CD8-positive, alpha-beta memory T cell (primary cell): Measurements from ENCODE around the gene P2RY13. TPM values are rescaled to one million over a fixed set of nuclear protein-coding genes. Genes with fewer than 3 reads are reported as not detected.

Source experiments
- CTCF ChIA-PET: fragments of 350-600 bp; sonication (Branson Sonifier 250); formaldehyde crosslinking; loops from one replicate; lab custom pipeline; 2021; ENCODE audit warnings: antibody characterized with exemption; lab: Charles Lee
- POLR2A ChIA-PET: fragments of 350-600 bp; sonication (Branson Sonifier 250); formaldehyde crosslinking; loops from one replicate; lab custom pipeline; 2021; ENCODE audit warnings: antibody characterized with exemption; lab: Charles Lee
- DNase-seq, 5 donors: peaks; one replicate each; pipeline versions ENCODE4 v3.0.0 to v3.0.0-alpha.2; 2020 to 2022; ENCODE audit warnings: mixed read lengths in 1 of 5
- H3K27ac ChIP-seq: one replicate; pipeline ENCODE4 v1.7.0; 2013; ENCODE audit warnings: low read depth, mild to moderate bottlenecking, low read length, moderate library complexity
- H3K27me3 ChIP-seq: 2 replicates; pipeline ENCODE4 v1.7.0; 2013; ENCODE audit warnings: low read length, mild to moderate bottlenecking; ENCODE audit not compliant: insufficient read depth, poor library complexity, severe bottlenecking
- H3K36me3 ChIP-seq: 2 replicates; pipeline ENCODE4 v1.7.0; 2013; ENCODE audit warnings: mild to moderate bottlenecking, low read length, moderate library complexity; ENCODE audit not compliant: insufficient read depth
- H3K4me1 ChIP-seq: 2 replicates; pipeline ENCODE4 v1.7.0; 2013; ENCODE audit warnings: mild to moderate bottlenecking, low read length, moderate library complexity; ENCODE audit not compliant: insufficient read depth
- H3K4me3 ChIP-seq: 2 replicates; pipeline ENCODE4 v1.7.0; 2013; ENCODE audit warnings: mild to moderate bottlenecking, low read length
- H3K9me3 ChIP-seq: 2 replicates; pipeline ENCODE4 v1.7.0; 2013; ENCODE audit warnings: mild to moderate bottlenecking, low read length
- H3K27ac Mint-ChIP-seq, 8 donors: one replicate each; pipeline ENCODE4 v1.8.0; 2020 to 2021; ENCODE audit warnings: mixed read lengths in 8 of 8, mild to moderate bottlenecking in 6 of 8, inconsistent platforms in 3 of 8, moderate library complexity in 3 of 8
- H3K27me3 Mint-ChIP-seq, 2 donors: one replicate each; pipeline ENCODE4 v1.8.0; 2020 to 2021; ENCODE audit warnings: mixed read lengths in 2 of 2, mild to moderate bottlenecking in 1 of 2, moderate library complexity in 1 of 2
- H3K36me3 Mint-ChIP-seq, 3 donors: one replicate each; pipeline ENCODE4 v1.8.0; 2020 to 2021; ENCODE audit warnings: mixed read lengths in 3 of 3, inconsistent platforms in 1 of 3, mild to moderate bottlenecking in 1 of 3
- H3K4me1 Mint-ChIP-seq, 3 donors: one replicate each; pipeline ENCODE4 v1.8.0; 2020 to 2021; ENCODE audit warnings: mixed read lengths in 3 of 3, inconsistent platforms in 1 of 3, mild to moderate bottlenecking in 1 of 3
- H3K4me3 Mint-ChIP-seq, 7 donors: one replicate each; pipeline ENCODE4 v1.8.0; 2020 to 2021; ENCODE audit warnings: mixed read lengths in 7 of 7, mild to moderate bottlenecking in 6 of 7, moderate library complexity in 4 of 7, inconsistent platforms in 2 of 7
- H3K9me3 Mint-ChIP-seq, 5 donors: one replicate each; pipeline ENCODE4 v1.8.0; 2020 to 2022; ENCODE audit warnings: mixed read lengths in 5 of 5, mild to moderate bottlenecking in 3 of 5, moderate library complexity in 2 of 5, inconsistent platforms in 1 of 5
- polyA plus RNA-seq: library from polyadenylated mRNA; unstranded; fragments of 300-500 nt; fragmentation: Illumina TruSeq; gene quantifications from one replicate; pipeline ENCODE4 v1.2.3, GENCODE V29; 2021
- total RNA-seq, 2 experiments: library from RNA; stranded (reverse); gene quantifications; one replicate each; pipeline ENCODE4 v1.2.3, GENCODE V29; 2021

The P2RY13 gene
- total and polyA plus RNA-seq, 3 experiments from 2014 or later: not detected

DNA sequence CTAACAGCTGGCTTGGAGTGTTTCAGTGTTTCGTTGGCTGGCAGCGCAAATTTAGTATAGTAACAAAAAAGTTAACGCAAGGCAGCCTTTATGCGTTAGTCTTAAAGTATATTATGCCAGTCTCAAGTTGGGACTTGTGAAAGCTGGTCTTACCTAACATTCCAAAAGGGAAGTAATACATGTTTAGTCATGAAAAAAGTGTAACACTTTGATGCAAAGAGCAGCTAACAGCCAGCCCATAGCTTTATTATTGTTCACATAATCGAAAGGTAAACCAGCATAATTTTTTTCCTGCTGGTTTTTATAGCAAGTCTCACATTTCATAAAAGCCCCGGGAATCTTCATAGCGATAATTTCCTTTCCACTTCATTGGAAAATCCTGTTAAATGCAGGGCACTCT lies 10.4 kb downstream of the P2RY13 start:
- Mint-ChIP-seq H3K9me3 (no peaks in the 10 kb centered on the region), H3K4me3 (no peak overlapping the region), H3K27ac (no peak overlapping the region), H3K4me1 (peaks cover 0 to 5% (median 0%) of the 10 kb centered on the region in 3 donors), H3K36me3 (no peaks in the 10 kb centered on the region), H3K27me3 (peaks cover 6 to 10% of the 10 kb centered on the region in 2 donors)
- no peak for DNase-seq
- Histone ChIP-seq H3K27me3 (no peaks in the 10 kb centered on the region), H3K4me1 (no peaks in the 10 kb centered on the region), H3K27ac (no peak overlapping the region), H3K9me3 (no peaks in the 10 kb centered on the region), H3K4me3 (no peak overlapping the region), H3K36me3 (no peaks in the 10 kb centered on the region)
- ChIA-PET CTCF (no interaction called here), POLR2A (no interaction called here)

DNA sequence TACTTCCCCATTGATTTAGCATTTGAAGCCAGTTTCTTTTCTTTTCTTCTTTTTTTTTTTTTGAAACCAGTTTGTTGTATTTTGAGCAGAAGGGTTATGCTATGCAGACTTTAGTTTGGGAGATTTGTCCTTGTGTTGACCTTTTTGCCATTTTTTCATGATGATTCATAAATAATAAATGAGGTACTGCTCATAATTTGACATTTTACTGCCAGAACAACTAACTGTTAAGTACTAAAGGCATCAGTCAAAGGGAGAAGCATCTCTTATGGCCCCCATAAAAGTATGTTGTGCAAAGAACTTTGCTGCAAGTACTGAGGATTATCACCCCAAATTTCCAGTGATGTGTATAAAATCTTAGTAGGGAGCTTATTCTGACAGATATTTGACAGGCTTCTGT lies 11.0 kb downstream of the P2RY13 start:
- H3K4me3 ChIP-seq: no peak overlapping the region
- Mint-ChIP-seq H3K4me3 (no peak overlapping the region), H3K36me3 (no peaks in the 10 kb centered on the region), H3K9me3 (no peaks in the 10 kb centered on the region), H3K27me3 (peaks cover 3 to 10% of the 10 kb centered on the region in 2 donors), H3K4me1 (peaks cover 0 to 5% (median 0%) of the 10 kb centered on the region in 3 donors), H3K27ac (no peak overlapping the region)
- no peak overlapping the region for H3K27ac ChIP-seq
- H3K36me3 ChIP-seq: no peaks in the 10 kb centered on the region
- DNase-seq: no peak
- CTCF ChIA-PET: no interaction called here
- POLR2A ChIA-PET: no interaction called here
- no peaks in the 10 kb centered on the region for H3K4me1 ChIP-seq
- no peaks in the 10 kb centered on the region for H3K9me3 ChIP-seq
- no peaks in the 10 kb centered on the region for H3K27me3 ChIP-seq

DNA sequence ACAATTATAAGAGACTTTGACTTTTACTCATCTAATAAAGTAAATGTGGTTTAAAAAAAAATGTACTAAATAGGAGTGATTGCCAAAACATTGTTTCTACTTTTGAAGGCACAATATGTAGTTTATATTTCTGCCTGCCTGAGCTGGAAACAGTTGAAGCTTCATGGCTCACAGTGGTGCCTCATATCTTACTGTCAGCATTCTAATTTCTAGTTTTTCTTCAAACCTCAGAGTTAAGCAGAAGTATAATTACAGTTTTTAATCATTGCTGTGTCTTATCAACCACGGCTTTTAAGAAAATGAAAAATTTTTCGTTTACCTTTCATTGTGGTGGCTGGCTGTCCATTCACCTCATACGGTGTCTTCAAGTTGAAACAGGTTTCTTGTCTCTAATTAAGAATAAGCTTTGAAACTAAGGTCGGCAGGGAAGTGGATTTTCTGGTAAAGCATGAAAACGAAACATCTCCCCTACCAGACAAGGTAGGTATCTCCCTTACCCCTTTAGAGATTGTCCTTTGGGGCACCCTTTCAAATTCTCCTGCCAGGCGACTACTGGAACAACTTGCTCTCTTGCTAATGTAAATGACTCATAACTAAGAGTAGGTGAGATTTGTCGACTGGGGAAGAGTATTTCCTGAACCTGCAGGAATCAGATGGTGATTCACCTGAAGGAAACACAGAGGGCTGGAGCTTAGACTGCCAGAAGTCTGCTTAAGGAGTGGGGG lies 12.9 kb downstream of the P2RY13 start, which contains the start of gene GPR87:
TSS of gene GPR87 (minus strand) at position 554 of the 725 bp plus-strand sequence. CDS start 16,720 bp downstream, outside the sequence.
- H3K27ac Mint-ChIP-seq: no peak within 1 kb of the TSS
- POLR2A ChIA-PET: no interaction called here
- DNase-seq: no peak

DNA sequence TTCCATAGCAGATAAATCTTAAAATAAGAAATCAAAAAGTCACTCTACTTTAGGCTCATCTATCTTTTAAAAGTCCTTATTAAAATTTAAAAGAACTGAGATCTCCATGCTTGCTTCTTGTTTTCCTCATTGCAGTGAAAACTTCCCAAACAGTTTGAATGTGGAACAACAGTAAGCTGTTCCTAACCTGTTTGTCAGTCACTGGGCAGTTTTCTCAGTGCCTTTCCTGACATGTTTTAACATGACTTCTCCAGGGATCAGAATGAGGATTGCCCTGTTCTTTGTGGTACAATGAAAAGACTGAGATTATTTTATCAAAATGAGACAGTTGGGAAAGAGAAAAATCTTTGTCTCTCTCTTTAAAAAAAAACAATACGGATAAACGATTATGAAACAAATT lies 13.5 kb downstream of the P2RY13 start:
- Mint-ChIP-seq H3K36me3 (no peaks in the 10 kb centered on the region), H3K4me3 (no peak overlapping the region), H3K27ac (no peak overlapping the region), H3K4me1 (peaks cover 0 to 5% (median 0%) of the 10 kb centered on the region in 3 donors), H3K9me3 (no peaks in the 10 kb centered on the region), H3K27me3 (peaks cover 3 to 10% of the 10 kb centered on the region in 2 donors)
- H3K9me3 ChIP-seq: no peaks in the 10 kb centered on the region
- no peak overlapping the region for H3K4me3 ChIP-seq
- ChIA-PET CTCF (no interaction called here), POLR2A (no interaction called here)
- no peak for DNase-seq
- no peaks in the 10 kb centered on the region for H3K27me3 ChIP-seq
- no peaks in the 10 kb centered on the region for H3K4me1 ChIP-seq
- no peaks in the 10 kb centered on the region for H3K36me3 ChIP-seq
- no peak overlapping the region for H3K27ac ChIP-seq

More for the DNA sequence above, 12.9 kb downstream of the P2RY13 start, which contains the start of gene GPR87:
- no peaks in the 10 kb centered on the region for H3K4me1 ChIP-seq
- H3K36me3 ChIP-seq: no peaks in the 10 kb centered on the region
- CTCF ChIA-PET: no interaction called here
- Mint-ChIP-seq H3K9me3 (no peaks in the 10 kb centered on the region), H3K27me3 (peaks cover 3 to 10% of the 10 kb centered on the region in 2 donors), H3K36me3 (no peaks in the 10 kb centered on the region), H3K4me3 (no peak within 1 kb of the TSS), H3K4me1 (peaks cover 0 to 5% (median 0%) of the 10 kb centered on the region in 3 donors)
- no peak within 1 kb of the TSS for H3K4me3 ChIP-seq
- no peaks in the 10 kb centered on the region for H3K9me3 ChIP-seq
- H3K27me3 ChIP-seq: no peaks in the 10 kb centered on the region
- no peak within 1 kb of the TSS for H3K27ac ChIP-seq

DNA sequence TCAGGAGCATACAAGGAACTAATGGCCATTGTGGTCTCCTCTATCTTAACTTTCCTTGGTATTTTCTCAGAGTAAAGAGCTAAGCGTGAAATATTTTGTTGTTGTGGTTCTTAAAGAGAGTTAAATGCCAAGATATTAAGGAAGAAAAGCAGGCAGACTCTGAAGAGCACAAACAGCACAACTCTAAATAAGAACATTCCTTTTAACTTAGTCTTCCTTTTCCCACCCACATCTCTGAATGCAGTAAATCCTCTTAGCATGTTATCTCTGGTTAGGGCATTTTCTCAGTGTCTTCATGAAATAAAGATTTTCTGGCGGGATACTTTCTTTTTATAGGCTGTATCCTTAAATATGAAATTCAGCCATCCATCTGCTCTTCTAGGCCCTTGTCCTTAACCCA lies 14.2 kb downstream of the P2RY13 start:
- no peaks in the 10 kb centered on the region for H3K9me3 Mint-ChIP-seq
- peaks cover 0 to 5% (median 0%) of the 10 kb centered on the region in 3 donors for H3K4me1 Mint-ChIP-seq
- CTCF ChIA-PET: interaction anchor here (1.6 kb wide), 1 partner anchor 11 kb away, joined by 3 read pairs; no protein-coding TSS in a partner anchor
- no peaks in the 10 kb centered on the region for H3K27me3 ChIP-seq
- H3K36me3 Mint-ChIP-seq: no peaks in the 10 kb centered on the region
- H3K27ac ChIP-seq: no peak overlapping the region
- POLR2A ChIA-PET: no interaction called here
- no peak overlapping the region for H3K27ac Mint-ChIP-seq
- no peak overlapping the region for H3K4me3 ChIP-seq
- peaks cover 3 to 12% of the 10 kb centered on the region in 2 donors for H3K27me3 Mint-ChIP-seq
- no peaks in the 10 kb centered on the region for H3K9me3 ChIP-seq
- H3K4me3 Mint-ChIP-seq: no peak overlapping the region
- DNase-seq: no peak
- no peaks in the 10 kb centered on the region for H3K4me1 ChIP-seq
- no peaks in the 10 kb centered on the region for H3K36me3 ChIP-seq

DNA sequence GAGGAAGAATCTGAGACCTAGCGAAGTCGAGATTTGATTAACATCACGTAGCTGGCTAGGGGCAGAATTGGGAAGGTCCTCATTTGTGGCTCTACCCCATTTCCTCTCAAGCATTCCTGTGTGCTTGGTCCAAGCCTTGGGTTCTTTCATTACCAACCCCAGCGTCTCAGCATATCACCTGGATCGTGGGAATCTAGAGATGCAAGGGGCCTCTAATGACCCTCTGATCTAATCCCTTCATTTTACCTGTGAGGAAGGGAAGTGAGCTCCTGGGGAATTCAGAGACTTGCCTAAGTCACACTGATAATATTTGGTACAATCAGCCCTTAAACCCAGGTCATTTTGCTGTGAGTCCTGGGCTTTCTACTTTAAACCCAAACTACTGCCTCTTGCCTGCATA lies 14.8 kb downstream of the P2RY13 start:
- POLR2A ChIA-PET: no interaction called here
- CTCF ChIA-PET: interaction anchor here (1.6 kb wide), 1 partner anchor 12 kb away, joined by 3 read pairs; no protein-coding TSS in a partner anchor
- peaks cover 2 to 13% of the 10 kb centered on the region in 2 donors for H3K27me3 Mint-ChIP-seq

DNA sequence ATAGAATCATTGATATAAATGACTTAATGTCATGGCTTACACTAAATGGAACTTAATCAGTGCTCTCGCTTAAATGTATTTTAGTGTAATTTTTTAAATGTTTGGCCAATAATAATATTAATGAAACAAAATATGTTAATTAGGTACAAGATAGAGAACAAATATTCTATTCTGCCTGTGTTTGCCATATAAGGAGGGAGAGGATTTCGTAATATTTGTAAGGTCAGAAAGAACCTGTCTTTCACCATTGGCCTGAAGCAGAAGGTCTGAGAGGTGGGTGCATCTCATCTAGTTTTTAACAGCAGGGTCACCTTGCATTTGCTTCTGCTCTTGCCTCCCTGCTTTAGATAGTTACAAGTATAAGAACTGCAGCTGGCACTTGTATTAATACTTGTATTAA lies 15.2 kb downstream of the P2RY13 start:
- Histone ChIP-seq H3K4me1 (no peaks in the 10 kb centered on the region), H3K27ac (no peak overlapping the region), H3K9me3 (no peaks in the 10 kb centered on the region), H3K27me3 (no peaks in the 10 kb centered on the region), H3K36me3 (no peaks in the 10 kb centered on the region), H3K4me3 (no peak overlapping the region)
- Mint-ChIP-seq H3K4me1 (peaks cover 0 to 5% (median 0%) of the 10 kb centered on the region in 3 donors), H3K27ac (no peak overlapping the region), H3K4me3 (no peak overlapping the region), H3K9me3 (no peaks in the 10 kb centered on the region), H3K27me3 (peaks cover 3 to 13% of the 10 kb centered on the region in 2 donors), H3K36me3 (no peaks in the 10 kb centered on the region)
- POLR2A ChIA-PET: no interaction called here
- DNase-seq: no peak
- CTCF ChIA-PET: interaction anchor here (1.2 to 1.6 kb wide), 2 partner anchors 12 to 32 kb away, joined by 3 read pairs; no protein-coding TSS in a partner anchor

More for the DNA sequence above, 14.8 kb downstream of the P2RY13 start:
- H3K27ac ChIP-seq: no peak overlapping the region
- H3K9me3 Mint-ChIP-seq: no peaks in the 10 kb centered on the region
- no peaks in the 10 kb centered on the region for H3K36me3 Mint-ChIP-seq
- H3K4me3 ChIP-seq: no peak overlapping the region
- no peaks in the 10 kb centered on the region for H3K36me3 ChIP-seq
- peaks cover 0 to 5% (median 0%) of the 10 kb centered on the region in 3 donors for H3K4me1 Mint-ChIP-seq
- H3K9me3 ChIP-seq: no peaks in the 10 kb centered on the region
- no peaks in the 10 kb centered on the region for H3K4me1 ChIP-seq
- no peaks in the 10 kb centered on the region for H3K27me3 ChIP-seq
- no peak overlapping the region for H3K27ac Mint-ChIP-seq
- DNase-seq: no peak
- H3K4me3 Mint-ChIP-seq: no peak overlapping the region

DNA sequence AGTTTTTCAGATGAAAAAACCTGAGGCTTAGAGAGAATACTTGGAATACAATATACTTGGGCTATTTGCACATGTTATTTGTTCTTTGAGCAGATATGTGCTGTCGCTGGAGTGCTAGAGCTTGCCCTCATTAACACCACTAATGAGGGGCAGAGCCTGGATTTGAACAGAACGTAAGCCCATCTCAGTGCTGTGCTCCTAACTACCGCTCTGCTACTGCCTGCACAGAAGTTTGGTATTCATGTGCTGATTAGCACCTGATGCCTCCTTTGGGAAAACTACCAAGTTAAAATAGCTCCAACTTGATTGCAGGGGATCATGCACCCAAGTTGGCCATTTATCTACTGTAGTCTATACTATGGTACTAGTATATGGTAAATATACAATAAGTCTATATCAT lies 16.4 kb downstream of the P2RY13 start:
- Mint-ChIP-seq H3K4me1 (peaks cover 0 to 5% (median 0%) of the 10 kb centered on the region in 3 donors), H3K36me3 (no peaks in the 10 kb centered on the region), H3K4me3 (no peak overlapping the region), H3K27ac (peak overlapping the region in 1 of 8 donors; percentile 47), H3K9me3 (no peaks in the 10 kb centered on the region), H3K27me3 (peaks cover 3 to 13% of the 10 kb centered on the region in 2 donors)
- POLR2A ChIA-PET: no interaction called here
- Histone ChIP-seq H3K27me3 (no peaks in the 10 kb centered on the region), H3K4me3 (no peak overlapping the region), H3K27ac (no peak overlapping the region), H3K36me3 (no peaks in the 10 kb centered on the region), H3K4me1 (no peaks in the 10 kb centered on the region), H3K9me3 (no peaks in the 10 kb centered on the region)
- no peak for DNase-seq
- CTCF ChIA-PET: interaction anchor here (1.2 kb wide), 1 partner anchor 31 kb away, joined by 3 read pairs; no protein-coding TSS in a partner anchor
